Testis (tissue), 3 donors: Measurements from ENCODE around the gene RPL13A. TPM values are rescaled to one million over a fixed set of nuclear protein-coding genes. Genes with fewer than 3 reads are reported as not detected.
A peak's percentile ranks its signal among the peaks of the same experiment; 100 is the strongest.

Experiments used
- DNase-seq: peaks from one replicate; pipeline ENCODE4 v3.0.0-alpha.2; 2019
- H3K27ac ChIP-seq, 2 donors: fragments of 200-600 bp; sonication (generic); one replicate each; pipeline ENCODE4 v1.5.1; 2019
- H3K27me3 ChIP-seq: fragments of 200-600 bp; sonication (generic); one replicate; pipeline ENCODE4 v1.5.1; 2019
- H3K36me3 ChIP-seq: fragments of 200-600 bp; sonication (generic); one replicate; pipeline ENCODE4 v1.5.1; 2017; ENCODE audit warnings: low read depth; ENCODE audit errors: missing control alignments
- H3K4me1 ChIP-seq: fragments of 200-600 bp; sonication (generic); one replicate; pipeline ENCODE4 v1.5.1; 2019
- H3K4me3 ChIP-seq, 2 donors: fragments of 200-600 bp; sonication (generic); one replicate each; pipeline ENCODE4 v1.5.1; 2017 to 2019
- H3K9me3 ChIP-seq: fragments of 200-600 bp; sonication (generic); one replicate; pipeline ENCODE4 v1.5.1; 2017
- POLR2A ChIP-seq: fragments of 450-650 bp; IDR thresholded peaks from one replicate; pipeline ENCODE4 v1.6.1; 2017; ENCODE audit warnings: antibody characterized with exemption, mild to moderate bottlenecking, moderate library complexity
- WGBS, 2 donors: methylation state at CpG; one replicate each; pipeline ENCODE4 v1.1.5; 2018; 5-methylcytosine and 5-hydroxymethylcytosine counted together
- intact Hi-C: fragments of 100-400 bp; cut with DNase I; formaldehyde crosslinking; loops from one replicate; pipeline ENCODE4 v1.15.1; 2023; ENCODE audit warnings: low total_unique reads
- polyA plus RNA-seq: library from polyadenylated mRNA; stranded (reverse); fragments of 350-450 nt; fragmentation: Illumina TruSeq; extraction: RNeasy Lipid Tissue Mini Kit (QIAGEN cat#74804); gene quantifications from one replicate; pipeline ENCODE4 v1.2.3, GENCODE V29; 2014; ENCODE audit warnings: low read depth, low replicate concordance; ENCODE audit not compliant: insufficient read depth
- total RNA-seq, 2 donors: library from RNA; depleted of rRNA; stranded (reverse); fragments of >200 nt; gene quantifications; one replicate each; pipeline ENCODE4 v1.2.3, GENCODE V29; 2016
- TF ChIP-seq, protein P1 (sequence below), 3 experiments: fragments of 450-650 bp in 2 of 3; fragments of 200-600 bp in 1 of 3; sonication (generic) in 1 of 3; IDR thresholded peaks; one replicate each; pipeline ENCODE4 v1.5.1; 2016 to 2019; ENCODE audit warnings: antibody characterized with exemption in 3 of 3, mild to moderate bottlenecking in 2 of 3, moderate library complexity in 1 of 3

The RPL13A gene
- total and polyA plus RNA-seq, 3 donors from 2014 or later: 1,063 to 1,721 (median 1,193) TPM

DNA sequence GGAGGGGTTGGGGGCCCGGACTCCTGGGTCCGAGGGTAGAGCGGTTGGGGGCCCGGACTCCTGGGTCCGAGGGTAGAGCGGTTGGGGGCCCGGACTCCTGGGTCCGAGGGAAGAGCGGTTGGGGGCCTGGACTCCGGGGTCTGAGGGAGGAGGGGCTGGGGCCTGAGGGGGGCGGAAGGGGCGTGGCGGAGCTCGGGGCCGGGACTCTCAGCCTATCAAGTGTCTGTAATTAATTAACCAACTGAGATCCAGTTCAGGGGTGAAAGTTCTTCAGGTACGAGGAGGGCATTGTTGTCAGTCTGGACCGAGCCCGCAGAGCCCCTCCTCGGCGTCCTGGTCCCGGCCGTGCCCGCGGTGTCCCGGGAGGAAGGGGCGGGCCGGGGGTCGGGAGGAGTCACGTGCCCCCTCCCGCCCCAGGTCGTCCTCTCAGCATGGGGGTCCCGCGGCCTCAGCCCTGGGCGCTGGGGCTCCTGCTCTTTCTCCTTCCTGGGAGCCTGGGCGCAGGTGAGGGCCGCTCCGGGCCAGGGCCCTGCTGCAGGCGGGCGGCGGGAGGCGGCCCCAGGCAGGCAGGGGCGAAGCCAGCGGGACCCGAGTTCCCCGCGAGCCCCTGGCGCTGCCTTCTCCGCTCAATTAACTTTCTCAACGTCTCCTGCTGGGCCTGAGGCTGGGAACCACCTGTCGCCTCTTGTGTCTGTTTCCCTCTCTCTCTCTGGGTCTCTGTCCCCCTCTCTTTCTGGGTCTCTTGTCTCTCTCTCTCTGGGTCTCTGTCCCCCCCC, 25.8 kb downstream of the RPL13A start:
- H3K27me3 ChIP-seq: no peaks in the 10 kb centered on the region
- peak overlapping the region; percentile 70 to 85 for H3K4me3 ChIP-seq
- peaks cover 14% of the 10 kb centered on the region for H3K4me1 ChIP-seq
- WGBS, 2 donors: 1 to 2% methylated on average over 12 to 47 of the region's 50 CpGs
- H3K36me3 ChIP-seq: no peaks in the 10 kb centered on the region
- H3K9me3 ChIP-seq: no peaks in the 10 kb centered on the region
- intact Hi-C loops: no loop called here
- H3K27ac ChIP-seq: peak overlapping the region; percentile 91
- DNase-seq: peak; percentile 73
- TF ChIP-seq, protein P1, sequence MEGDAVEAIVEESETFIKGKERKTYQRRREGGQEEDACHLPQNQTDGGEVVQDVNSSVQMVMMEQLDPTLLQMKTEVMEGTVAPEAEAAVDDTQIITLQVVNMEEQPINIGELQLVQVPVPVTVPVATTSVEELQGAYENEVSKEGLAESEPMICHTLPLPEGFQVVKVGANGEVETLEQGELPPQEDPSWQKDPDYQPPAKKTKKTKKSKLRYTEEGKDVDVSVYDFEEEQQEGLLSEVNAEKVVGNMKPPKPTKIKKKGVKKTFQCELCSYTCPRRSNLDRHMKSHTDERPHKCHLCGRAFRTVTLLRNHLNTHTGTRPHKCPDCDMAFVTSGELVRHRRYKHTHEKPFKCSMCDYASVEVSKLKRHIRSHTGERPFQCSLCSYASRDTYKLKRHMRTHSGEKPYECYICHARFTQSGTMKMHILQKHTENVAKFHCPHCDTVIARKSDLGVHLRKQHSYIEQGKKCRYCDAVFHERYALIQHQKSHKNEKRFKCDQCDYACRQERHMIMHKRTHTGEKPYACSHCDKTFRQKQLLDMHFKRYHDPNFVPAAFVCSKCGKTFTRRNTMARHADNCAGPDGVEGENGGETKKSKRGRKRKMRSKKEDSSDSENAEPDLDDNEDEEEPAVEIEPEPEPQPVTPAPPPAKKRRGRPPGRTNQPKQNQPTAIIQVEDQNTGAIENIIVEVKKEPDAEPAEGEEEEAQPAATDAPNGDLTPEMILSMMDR (IDR thresholded peaks at IDR 0.05): no peak
- no peak for TF ChIP-seq POLR2A

DNA sequence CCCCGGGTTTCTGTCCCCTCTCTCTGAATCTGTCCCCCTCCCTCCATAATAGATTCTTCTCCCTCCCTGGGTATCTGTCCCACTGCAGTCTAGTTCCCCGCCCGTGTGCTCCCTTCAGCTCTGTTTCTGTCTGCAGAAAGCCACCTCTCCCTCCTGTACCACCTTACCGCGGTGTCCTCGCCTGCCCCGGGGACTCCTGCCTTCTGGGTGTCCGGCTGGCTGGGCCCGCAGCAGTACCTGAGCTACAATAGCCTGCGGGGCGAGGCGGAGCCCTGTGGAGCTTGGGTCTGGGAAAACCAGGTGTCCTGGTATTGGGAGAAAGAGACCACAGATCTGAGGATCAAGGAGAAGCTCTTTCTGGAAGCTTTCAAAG, 26.3 kb downstream of the RPL13A start:
- intact Hi-C loops: no loop called here
- no peak for TF ChIP-seq POLR2A
- Histone ChIP-seq H3K36me3 (no peaks in the 10 kb centered on the region), H3K27ac (peak overlapping the region; percentile 91), H3K27me3 (no peaks in the 10 kb centered on the region), H3K4me3 (peak overlapping the region; percentile 70 to 85), H3K4me1 (peaks cover 14% of the 10 kb centered on the region), H3K9me3 (no peaks in the 10 kb centered on the region)
- DNase-seq: no peak
- 36 to 42% methylated on average over 12 of the region's 12 CpGs for WGBS, 2 donors

DNA sequence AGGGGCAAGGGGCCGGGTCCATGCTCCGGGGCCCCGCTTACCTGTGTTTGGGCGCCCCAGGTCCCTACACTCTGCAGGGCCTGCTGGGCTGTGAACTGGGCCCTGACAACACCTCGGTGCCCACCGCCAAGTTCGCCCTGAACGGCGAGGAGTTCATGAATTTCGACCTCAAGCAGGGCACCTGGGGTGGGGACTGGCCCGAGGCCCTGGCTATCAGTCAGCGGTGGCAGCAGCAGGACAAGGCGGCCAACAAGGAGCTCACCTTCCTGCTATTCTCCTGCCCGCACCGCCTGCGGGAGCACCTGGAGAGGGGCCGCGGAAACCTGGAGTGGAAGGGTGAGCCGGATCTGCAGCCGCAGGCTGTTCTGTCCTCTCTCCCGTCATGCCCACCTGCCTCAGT, 26.7 kb downstream of the RPL13A start:
- DNase-seq: no peak
- WGBS, 2 donors: 47 to 76% methylated on average over 15 to 20 of the region's 21 CpGs
- intact Hi-C loops: no loop called here
- H3K27me3 ChIP-seq: no peaks in the 10 kb centered on the region
- H3K4me1 ChIP-seq: peaks cover 14% of the 10 kb centered on the region
- H3K9me3 ChIP-seq: no peaks in the 10 kb centered on the region
- no peak for TF ChIP-seq POLR2A
- TF ChIP-seq, protein P1 (IDR thresholded peaks at IDR 0.05): no peak
- peak overlapping the region in 1 of 2 donors; percentile 70 for H3K4me3 ChIP-seq
- no peaks in the 10 kb centered on the region for H3K36me3 ChIP-seq
- H3K27ac ChIP-seq: peak overlapping the region in 1 of 2 donors; percentile 91

DNA sequence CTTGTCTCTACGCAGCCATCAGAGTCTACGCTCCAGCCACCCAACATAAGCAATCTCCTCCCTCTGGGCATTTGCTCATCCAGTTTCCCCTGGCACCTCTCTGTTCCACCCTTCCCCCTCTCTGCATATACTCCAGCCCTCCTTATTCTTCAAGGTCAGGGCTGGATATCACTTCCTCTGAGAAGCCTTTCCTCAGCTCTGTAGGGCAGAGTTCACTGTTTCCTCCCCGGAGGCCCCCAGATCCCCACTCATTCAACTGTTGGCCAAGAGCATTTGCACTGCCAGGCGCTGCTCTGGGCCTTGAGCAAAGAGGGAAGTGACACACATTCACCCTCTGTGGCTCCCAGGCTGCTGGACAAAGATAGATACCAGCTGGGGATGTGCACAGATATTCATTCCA, 28.4 kb downstream of the RPL13A start:
- no peak for DNase-seq

DNA sequence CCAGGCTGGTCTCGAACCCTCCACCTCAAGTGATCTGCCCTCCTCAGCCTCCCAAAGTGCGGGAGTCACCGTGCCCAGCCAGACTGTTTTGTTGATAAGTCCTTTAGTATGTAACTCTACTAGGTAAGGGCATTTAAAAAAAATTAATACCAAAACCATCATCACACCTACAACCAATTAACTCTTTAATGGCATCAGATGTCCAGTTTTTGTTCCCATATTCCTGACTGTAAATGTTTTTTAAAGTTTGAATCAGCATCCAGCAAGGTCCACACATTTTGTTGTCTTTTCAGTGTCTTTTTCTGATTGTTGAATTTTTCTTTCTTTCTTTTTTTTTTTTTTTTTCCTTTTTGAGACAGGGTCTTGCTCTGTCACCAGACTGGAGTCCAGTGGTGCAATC, 30.6 kb downstream of the RPL13A start:
- DNase-seq: no peak
- Histone ChIP-seq H3K27ac (no peak overlapping the region), H3K27me3 (no peaks in the 10 kb centered on the region), H3K4me3 (no peak overlapping the region), H3K9me3 (no peaks in the 10 kb centered on the region), H3K36me3 (no peaks in the 10 kb centered on the region), H3K4me1 (peaks cover 6% of the 10 kb centered on the region)
- intact Hi-C loops: no loop called here
- TF ChIP-seq, protein P1 (IDR thresholded peaks at IDR 0.05): no peak
- TF ChIP-seq POLR2A: no peak
- 95 to 100% methylated on average over 3 of the region's 3 CpGs for WGBS, 2 donors

More for the DNA sequence above, 28.4 kb downstream of the RPL13A start:
- 55 to 62% methylated on average over 4 of the region's 4 CpGs for WGBS, 2 donors
- Histone ChIP-seq H3K36me3 (no peaks in the 10 kb centered on the region), H3K27ac (no peak overlapping the region), H3K4me3 (no peak overlapping the region), H3K9me3 (no peaks in the 10 kb centered on the region), H3K27me3 (no peaks in the 10 kb centered on the region), H3K4me1 (peaks cover 14% of the 10 kb centered on the region)
- intact Hi-C loops: no loop called here
- TF ChIP-seq, protein P1 (IDR thresholded peaks at IDR 0.05): no peak
- TF ChIP-seq POLR2A: no peak
